NB4 (cell line): ENCODE data around the gene MIEF2.
A peak's percentile ranks its signal among the peaks of the same experiment; 100 is the strongest.

ENCODE experiments used
- DNase-seq: peaks from one replicate; pipeline ENCODE4 v3.0.0; 2010; ENCODE audit warnings: low read depth
- H3K4me3 ChIP-seq: one replicate; pipeline ENCODE4 v1.5.1; 2011; ENCODE audit warnings: mild to moderate bottlenecking, low read depth, low read length, moderate library complexity
- MYC ChIP-seq: IDR thresholded peaks from 2 replicates; pipeline ENCODE4 v1.6.1; 2011; ENCODE audit warnings: low read depth, low read length
- POLR2A ChIP-seq: IDR thresholded peaks from 2 replicates; pipeline ENCODE4 v1.6.1; 2011; ENCODE audit warnings: mild to moderate bottlenecking; ENCODE audit not compliant: insufficient read length; ENCODE audit errors: extremely low read depth
- TF ChIP-seq, protein P1 (sequence below): IDR thresholded peaks from 2 replicates; pipeline ENCODE4 v1.6.1; 2011; ENCODE audit warnings: low read depth, low read length
- TF ChIP-seq, protein P2 (sequence below): IDR thresholded peaks from one replicate; pipeline ENCODE4 v1.5.1; 2012; ENCODE audit warnings: low read depth, low read length

MIEF2 gene

DNA sequence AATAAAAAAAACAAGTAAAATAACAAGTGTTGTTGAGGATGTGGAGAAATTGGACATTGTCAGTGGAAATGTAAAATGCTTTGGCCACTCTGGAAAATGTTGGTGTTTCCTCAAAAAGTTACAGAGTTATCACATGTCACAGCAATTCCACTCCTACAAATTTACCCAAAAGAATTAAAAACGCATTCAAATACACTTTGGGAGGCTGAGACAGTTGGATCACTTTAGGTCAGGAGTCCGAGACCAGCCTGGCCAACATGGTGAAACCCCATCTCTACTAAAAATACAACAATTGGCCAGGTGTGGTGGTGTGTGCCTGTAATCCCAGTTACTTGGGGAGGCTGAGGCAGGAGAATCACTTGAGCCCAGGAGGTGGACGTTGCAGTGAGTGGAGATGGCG is 48.7 kb downstream of the MIEF2 start:
- H3K4me3 ChIP-seq = no peak overlapping the region
- no peak for DNase-seq
- TF ChIP-seq, protein P1, sequence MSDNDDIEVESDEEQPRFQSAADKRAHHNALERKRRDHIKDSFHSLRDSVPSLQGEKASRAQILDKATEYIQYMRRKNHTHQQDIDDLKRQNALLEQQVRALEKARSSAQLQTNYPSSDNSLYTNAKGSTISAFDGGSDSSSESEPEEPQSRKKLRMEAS = no peak
- TF ChIP-seq MYC (no peak), POLR2A (no peak)
- TF ChIP-seq, protein P2, sequence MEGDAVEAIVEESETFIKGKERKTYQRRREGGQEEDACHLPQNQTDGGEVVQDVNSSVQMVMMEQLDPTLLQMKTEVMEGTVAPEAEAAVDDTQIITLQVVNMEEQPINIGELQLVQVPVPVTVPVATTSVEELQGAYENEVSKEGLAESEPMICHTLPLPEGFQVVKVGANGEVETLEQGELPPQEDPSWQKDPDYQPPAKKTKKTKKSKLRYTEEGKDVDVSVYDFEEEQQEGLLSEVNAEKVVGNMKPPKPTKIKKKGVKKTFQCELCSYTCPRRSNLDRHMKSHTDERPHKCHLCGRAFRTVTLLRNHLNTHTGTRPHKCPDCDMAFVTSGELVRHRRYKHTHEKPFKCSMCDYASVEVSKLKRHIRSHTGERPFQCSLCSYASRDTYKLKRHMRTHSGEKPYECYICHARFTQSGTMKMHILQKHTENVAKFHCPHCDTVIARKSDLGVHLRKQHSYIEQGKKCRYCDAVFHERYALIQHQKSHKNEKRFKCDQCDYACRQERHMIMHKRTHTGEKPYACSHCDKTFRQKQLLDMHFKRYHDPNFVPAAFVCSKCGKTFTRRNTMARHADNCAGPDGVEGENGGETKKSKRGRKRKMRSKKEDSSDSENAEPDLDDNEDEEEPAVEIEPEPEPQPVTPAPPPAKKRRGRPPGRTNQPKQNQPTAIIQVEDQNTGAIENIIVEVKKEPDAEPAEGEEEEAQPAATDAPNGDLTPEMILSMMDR = no peak

DNA sequence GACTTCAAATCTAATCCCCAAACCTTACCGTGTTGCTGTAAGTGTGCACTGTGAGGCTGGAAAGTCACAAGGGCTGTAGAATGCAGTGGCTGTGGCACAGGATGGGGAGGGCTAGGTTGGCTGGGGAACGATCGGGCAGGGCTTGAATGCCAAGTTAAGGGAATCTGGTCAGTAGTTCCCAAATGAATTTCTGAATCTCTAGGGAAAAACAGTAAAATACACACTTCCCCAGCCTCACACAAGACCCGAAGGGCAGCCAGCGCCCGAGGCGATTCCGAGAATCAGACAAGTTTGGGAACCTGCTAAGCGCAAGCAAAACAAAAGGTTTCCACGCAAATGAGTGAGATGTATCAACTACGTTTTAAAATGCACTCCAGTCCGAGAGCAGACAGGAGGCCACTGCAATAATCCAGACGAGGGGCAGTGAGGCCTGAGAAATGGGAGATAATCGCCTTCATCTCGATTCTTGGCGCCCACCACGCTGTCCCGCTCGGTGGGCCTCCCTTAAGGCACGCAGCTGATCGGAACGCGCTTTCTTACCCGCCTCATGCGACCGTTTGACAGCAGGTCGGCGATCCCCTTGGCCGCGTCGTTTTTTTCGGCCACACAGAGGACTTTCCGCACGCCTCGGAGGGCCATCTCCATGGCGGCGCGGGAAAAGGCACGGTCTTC is 53.7 kb downstream of the MIEF2 start:
- peak; percentile 33 for DNase-seq
- TF ChIP-seq MYC = 0 out of 2 replicates have a peak, but pooled peaks have one; percentile 25
- TF ChIP-seq, protein P1 = no peak; the same call in 1 of the 2 replicates
- peak overlapping the region; percentile 98 for H3K4me3 ChIP-seq

DNA sequence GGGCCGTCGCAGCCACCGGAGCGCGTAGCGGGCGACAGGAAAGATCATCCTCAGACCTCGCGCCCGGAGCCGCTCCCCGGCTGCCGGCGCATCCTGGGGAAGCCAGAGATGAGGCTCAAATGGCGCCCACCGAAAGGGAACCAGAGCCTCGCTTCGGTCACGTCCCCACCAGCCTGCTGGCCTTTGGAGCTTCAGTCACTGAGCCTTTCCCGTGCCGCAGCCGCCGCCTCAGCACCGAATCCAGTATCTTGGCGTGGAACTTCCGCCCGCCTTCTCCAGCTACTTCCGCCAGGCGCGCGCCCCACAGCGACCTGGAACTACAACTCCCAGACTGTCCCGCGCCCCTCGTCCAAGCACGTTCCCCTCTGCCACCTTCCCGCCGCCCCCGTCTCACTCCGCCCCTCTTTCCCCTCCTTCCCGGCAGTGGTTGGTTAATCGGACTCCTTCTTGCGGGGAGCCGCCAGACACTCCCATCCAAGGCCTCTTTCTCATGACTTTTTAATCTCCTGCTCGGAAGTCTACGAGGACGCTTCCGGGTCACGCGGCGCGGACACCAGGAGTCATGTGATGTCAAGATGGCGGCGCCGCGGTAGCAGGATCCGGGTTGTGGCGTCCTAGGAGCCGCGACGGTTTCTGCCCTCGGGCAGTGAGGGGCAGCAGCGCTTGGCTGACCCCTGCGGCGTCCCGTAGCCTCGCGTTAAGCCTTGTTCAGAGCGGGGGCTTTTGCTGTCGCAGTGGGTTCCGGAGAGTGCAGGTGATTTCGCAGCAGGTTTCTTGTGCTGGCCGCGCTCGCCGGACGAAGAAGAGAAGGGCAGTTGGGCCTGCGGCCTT is 54.5 kb downstream of the MIEF2 start, which contains the start of the genes SMCR8 and TOP3A:
SMCR8 (plus strand) TSS at position 563 of the 831 bp plus-strand sequence. CDS start 497 bp downstream, outside the sequence.
TOP3A (minus strand) TSS at position 264 of the 831 bp plus-strand sequence; CDS start at position 48, 216 bp downstream.
- peak; percentile 100 for DNase-seq
- peak within 1 kb of the TSS; percentile 98 for H3K4me3 ChIP-seq
- TF ChIP-seq MYC (peak; percentile 84), POLR2A (peak; percentile 62)
- TF ChIP-seq, protein P2 = no peak
- TF ChIP-seq, protein P1 = peak; percentile 90

DNA sequence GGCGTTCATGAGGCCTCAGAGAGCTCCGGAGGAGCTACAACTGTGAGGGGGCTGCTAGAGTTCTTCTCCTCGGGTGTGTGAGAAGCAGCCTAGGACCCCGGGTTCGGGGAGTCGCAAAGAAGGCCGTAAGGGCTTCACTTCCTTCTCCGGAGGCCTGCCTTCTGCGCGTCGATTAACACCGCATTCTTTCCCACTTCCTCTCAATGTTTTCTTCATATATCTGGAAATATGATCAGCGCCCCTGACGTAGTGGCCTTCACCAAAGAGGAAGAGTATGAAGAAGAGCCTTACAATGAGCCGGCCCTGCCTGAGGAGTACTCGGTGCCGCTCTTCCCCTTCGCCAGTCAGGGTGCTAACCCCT is 55.1 kb downstream of the MIEF2 start:
- TF ChIP-seq MYC = peak; percentile 38; the same call in 1 of the 2 replicates
- TF ChIP-seq, protein P1 = 0 out of 2 replicates have a peak, but pooled peaks have one; percentile 18
- no peak for TF ChIP-seq POLR2A
- TF ChIP-seq, protein P2 = no peak
- peak; percentile 82 for DNase-seq
- peak overlapping the region; percentile 98 for H3K4me3 ChIP-seq

DNA sequence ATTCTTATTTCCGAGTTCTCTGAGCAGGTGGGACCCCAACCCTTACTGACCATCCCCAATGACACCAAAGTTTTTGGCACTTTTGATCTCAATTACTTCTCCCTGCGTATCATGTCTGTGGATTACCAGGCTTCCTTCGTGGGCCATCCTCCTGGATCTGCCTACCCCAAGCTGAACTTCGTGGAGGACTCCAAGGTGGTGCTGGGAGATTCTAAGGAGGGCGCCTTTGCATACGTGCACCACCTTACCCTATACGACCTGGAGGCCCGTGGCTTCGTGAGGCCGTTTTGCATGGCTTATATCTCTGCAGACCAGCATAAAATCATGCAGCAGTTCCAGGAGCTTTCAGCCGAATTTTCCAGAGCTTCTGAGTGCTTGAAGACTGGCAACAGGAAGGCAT is 55.5 kb downstream of the MIEF2 start:
- peak overlapping the region; percentile 98 for H3K4me3 ChIP-seq
- no peak for DNase-seq
- TF ChIP-seq MYC (no peak), POLR2A (no peak)
